Nasal cavity respiratory epithelium epithelial cell of viscerocranial mucosa (primary cell): ENCODE measurements around the gene VPS33B. TPM values are rescaled to one million over a fixed set of nuclear protein-coding genes. Genes with fewer than 3 reads are reported as not detected.

ENCODE experiments used
- total RNA-seq: library from RNA; depleted of rRNA; stranded (reverse); fragments of >200 nt; gene quantifications from 2 replicates; pipeline ENCODE4 v1.2.3, GENCODE V29; 2014

Gene VPS33B
- total RNA-seq = 7.9 and 11.4 TPM in 2 replicates

DNA sequence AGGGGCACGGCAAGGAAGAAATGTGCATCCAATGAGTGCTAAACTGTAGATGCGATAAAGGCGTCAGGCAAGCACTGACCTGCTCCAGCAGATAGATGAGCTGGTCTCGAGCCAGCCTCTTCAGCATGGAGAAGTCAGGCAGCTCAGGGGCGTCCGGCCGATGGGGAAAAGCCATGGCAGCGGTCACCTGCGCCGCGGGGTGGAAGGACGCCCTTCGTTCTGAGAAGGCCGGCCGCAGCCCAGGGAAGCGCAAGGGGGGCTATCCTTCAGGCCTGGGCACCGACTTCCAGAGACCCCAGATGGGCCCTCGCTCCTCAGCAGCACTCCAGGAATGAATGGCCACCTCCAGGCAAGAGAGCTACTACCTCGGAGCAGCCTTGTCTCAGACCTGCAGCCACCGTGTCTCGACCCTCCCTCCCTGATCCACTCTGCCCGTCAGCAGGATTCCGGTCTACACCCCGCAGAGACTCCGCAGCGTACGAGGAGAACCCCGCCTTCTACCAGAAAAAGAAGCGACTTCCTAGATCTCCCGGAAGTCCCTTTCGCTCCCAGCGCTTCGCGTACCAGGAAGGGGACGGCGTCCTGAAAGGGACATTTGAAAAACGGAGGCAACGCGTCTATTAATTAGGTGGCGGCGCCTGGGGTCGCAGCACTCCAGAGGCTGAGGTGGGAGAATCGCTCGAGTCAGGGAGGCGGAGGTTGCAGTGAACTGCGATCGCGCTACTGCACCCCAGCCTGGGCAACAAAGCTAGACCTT is at the start of gene VPS33B:
Gene VPS33B, minus strand, starts transcription at position 520 of the 757 bp plus-strand sequence. Its CDS starts 345 bp downstream, at position 175.

DNA sequence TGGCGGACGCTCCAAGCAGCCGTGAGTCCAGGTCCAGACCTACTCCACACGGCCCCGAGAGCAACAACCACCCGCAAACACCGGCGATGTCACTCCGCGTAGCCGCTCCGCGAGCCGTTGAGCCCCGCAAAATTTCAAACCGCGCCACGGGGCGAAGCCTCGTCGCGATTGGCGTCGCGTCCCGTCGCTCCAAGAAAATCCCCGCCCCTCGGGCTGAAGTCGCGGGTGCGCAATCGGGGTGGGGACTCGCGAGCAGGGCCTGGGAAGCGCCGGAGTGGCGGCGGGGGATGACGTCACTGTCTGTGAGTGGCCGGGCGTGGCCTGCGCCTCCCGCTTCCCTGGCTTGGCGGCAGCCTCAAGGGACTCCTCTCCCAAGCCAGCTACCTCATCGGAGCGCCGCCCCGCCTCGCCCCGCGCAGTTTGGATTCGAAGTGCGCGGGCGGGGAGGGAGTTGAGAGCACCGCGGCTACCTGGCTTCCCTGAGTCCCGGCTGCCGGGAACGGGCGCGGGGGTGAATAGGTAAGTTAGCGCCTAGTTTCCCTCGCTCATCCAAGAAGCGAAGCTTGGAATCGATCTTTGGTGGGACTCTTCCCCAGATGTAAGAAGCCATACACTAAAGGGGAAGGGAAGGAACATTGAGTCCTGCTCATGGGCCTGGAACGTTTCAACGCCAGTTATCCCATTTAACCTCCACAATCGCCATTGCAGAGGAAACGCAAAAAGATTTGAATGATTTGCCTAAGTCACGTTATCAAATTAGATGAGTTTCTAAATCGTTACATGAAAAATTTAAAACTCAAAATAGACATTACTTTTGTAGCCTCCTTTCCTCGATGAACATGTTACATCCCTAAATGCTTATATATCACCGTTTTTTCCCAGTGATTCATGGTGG is 27.7 kb downstream of the VPS33B start, which contains the start of gene PRC1:
Gene PRC1, minus strand, starts transcription at position 119 of the 895 bp plus-strand sequence. Its CDS starts 118 bp downstream, at position 1.

DNA sequence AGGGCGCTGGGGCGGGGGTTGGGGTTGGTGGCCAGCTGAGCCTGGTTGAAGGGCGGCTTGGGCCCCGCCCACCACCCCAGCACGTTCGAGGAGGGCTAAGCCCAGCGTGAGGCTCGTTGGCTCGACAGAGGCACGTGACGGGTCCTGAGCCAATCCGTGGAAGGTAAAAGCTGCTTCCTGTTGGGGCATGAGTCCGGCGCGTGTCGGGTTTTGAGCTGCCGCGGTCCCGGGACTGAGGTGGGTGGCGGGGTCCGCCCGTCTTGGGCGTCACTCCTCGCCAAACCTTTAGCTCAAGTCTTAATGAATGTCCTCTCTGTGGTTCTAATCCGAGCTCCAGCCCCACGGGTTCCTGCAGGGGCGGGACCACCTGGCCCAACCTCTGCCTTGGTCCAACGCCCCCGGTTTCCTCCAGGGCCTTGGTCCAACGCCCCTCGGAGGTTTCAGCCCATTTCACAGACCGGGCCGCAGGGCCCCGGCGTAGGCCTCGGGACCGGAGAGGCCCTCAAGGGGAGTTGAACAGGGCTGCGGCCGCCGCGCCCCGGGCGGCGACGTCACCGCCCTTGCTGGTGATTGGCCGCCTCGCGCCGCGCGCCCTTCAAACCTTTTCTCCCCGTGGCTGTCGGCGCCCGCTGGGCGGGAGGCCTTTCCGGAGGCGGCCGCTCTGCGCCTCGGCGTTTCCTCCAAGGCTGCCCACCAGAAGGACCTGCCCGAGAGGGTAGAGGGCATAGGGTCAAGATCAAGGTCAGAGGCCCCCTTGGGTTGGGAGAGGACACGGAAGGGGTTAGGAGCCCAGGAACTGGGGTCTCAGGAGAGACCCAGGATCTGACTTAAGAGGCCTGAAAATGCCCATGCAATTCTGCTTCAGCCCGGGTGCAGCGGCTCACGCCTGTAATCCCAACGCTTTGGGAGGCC is 67.4 kb downstream of the VPS33B start, which contains the start of gene RCCD1:
Gene RCCD1, plus strand, starts transcription at position 173 of the 912 bp plus-strand sequence. CDS start 1,851 bp downstream, outside the sequence.

Other genes with a start within 250 kb of the VPS33B start
- gene FURIN, start 154.0 kb downstream of the VPS33B start, total RNA-seq = 43.7 and 125 TPM in 2 replicates
- 0.34 and 2.4 TPM in 2 replicates for gene FES, start 138.1 kb downstream of the VPS33B start, total RNA-seq
- gene MAN2A2, start 119.3 kb downstream of the VPS33B start, total RNA-seq = 23.9 and 32.7 TPM in 2 replicates
- gene HDDC3, start 90.0 kb downstream of the VPS33B start, total RNA-seq = 19.3 and 37.6 TPM in 2 replicates
- 92.3 and 102 TPM in 2 replicates for gene UNC45A, start 87.3 kb downstream of the VPS33B start, total RNA-seq
- 13.0 and 13.2 TPM in 2 replicates for gene RCCD1, start 67.7 kb downstream of the VPS33B start, total RNA-seq
- 2.8 and 10.3 TPM in 2 replicates for gene PRC1, start 28.1 kb downstream of the VPS33B start, total RNA-seq
- gene SV2B, start 77.7 kb upstream of the VPS33B start, total RNA-seq = 0.50 and 0.68 TPM in 2 replicates